ENCODE measurements around the gene SECISBP2L. TPM values are rescaled to one million over a fixed set of nuclear protein-coding genes. Genes with fewer than 3 reads are reported as not detected.

Gene SECISBP2L
- total and polyA plus RNA-seq, 2 experiments from 2014 or later = 18.6 to 28.3 TPM

DNA sequence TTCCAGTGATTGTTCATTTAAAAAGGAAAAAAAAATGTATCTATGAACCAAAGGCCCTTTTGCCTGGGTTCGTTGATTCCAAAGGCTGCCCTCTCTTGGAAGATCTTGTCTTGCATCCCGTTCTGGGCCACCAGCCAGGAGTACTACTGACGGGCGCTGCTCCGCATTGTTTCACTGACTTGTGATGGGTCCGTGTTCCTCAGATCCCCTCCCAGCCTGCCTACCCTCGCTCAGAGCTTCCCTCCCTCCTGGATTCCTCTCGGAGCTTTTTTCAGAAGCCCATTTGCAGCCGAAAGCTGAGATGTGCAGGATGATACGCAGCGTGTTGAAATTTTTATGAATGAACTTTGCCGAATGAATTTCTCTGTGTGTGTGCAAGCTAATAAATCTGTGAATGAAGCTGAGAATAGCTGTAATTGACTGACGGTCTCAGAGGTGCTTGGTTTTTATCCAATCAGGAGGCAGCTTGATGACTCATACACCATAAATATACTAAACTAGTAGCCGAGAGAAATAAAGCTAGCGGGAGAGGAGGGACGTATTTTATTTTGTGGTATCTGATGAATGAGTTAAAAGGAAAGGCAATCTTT lies 82.6 kb downstream of the SECISBP2L start, which contains the start of gene SHC4:
Gene SHC4 (minus strand): TSS at position 396 of the 590 bp plus-strand sequence. CDS start 904 bp downstream, outside the sequence.
- Histone ChIP-seq H3K36me3 (ENCODE audit: insufficient read depth) (no peaks in the 10 kb centered on the region), H4K20me1 (replicated peaks; ENCODE audit: insufficient read depth) (no peaks in the 10 kb centered on the region), H3K27me3 (ENCODE audit: insufficient read depth) (peaks cover 31% of the 10 kb centered on the region), H3F3A (replicated peaks; ENCODE audit: low read depth) (no peaks in the 10 kb centered on the region), H3K27ac (ENCODE audit: low read depth) (no peak within 1 kb of the TSS), H2AFZ (peak within 1 kb of the TSS; percentile 88), H3K9me2 (ENCODE audit: insufficient read depth) (no peaks in the 10 kb centered on the region), H3K79me2 (replicated peaks; ENCODE audit: insufficient read depth) (no peaks in the 10 kb centered on the region), H3K4me2 (peak within 1 kb of the TSS; percentile 72), H3K4me1 (ENCODE audit: insufficient read depth) (peaks cover 6% of the 10 kb centered on the region; the same call in 1 of the 2 replicates), H3K4me3 (peak within 1 kb of the TSS; percentile 56)
- DNase-seq (ENCODE audit: low spot score) (peak; percentile 80), ATAC-seq (peak; percentile 91)
- no peak for TF ChIP-seq ZNF331 (CRISPR knock-in tag; IDR thresholded peaks at IDR 0.05; ENCODE audit: low read depth)
- TF ChIP-seq, protein P1, sequence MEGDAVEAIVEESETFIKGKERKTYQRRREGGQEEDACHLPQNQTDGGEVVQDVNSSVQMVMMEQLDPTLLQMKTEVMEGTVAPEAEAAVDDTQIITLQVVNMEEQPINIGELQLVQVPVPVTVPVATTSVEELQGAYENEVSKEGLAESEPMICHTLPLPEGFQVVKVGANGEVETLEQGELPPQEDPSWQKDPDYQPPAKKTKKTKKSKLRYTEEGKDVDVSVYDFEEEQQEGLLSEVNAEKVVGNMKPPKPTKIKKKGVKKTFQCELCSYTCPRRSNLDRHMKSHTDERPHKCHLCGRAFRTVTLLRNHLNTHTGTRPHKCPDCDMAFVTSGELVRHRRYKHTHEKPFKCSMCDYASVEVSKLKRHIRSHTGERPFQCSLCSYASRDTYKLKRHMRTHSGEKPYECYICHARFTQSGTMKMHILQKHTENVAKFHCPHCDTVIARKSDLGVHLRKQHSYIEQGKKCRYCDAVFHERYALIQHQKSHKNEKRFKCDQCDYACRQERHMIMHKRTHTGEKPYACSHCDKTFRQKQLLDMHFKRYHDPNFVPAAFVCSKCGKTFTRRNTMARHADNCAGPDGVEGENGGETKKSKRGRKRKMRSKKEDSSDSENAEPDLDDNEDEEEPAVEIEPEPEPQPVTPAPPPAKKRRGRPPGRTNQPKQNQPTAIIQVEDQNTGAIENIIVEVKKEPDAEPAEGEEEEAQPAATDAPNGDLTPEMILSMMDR (conservative IDR thresholded peaks at IDR 0.05; ENCODE audit: low read depth in 2 of 2) = 0 out of 4 replicates have a peak, but pooled peaks of 1 of the 2 experiments have one; percentile 6
- no peaks in the 10 kb centered on the region for H3K9me3 Mint-ChIP-seq
- no peak within 1 kb of the TSS for H3K27ac Mint-ChIP-seq
- peaks cover 12% of the 10 kb centered on the region; the same call in 2 of the 3 replicates for H3K4me1 Mint-ChIP-seq
- H3K27me3 Mint-ChIP-seq (ENCODE audit: insufficient read depth, low read depth, poor library complexity) = peaks cover 27% of the 10 kb centered on the region
- no peaks in the 10 kb centered on the region for H3K36me3 Mint-ChIP-seq (ENCODE audit: low read depth)
- peak within 1 kb of the TSS; percentile 80 for H3K4me3 Mint-ChIP-seq

DNA sequence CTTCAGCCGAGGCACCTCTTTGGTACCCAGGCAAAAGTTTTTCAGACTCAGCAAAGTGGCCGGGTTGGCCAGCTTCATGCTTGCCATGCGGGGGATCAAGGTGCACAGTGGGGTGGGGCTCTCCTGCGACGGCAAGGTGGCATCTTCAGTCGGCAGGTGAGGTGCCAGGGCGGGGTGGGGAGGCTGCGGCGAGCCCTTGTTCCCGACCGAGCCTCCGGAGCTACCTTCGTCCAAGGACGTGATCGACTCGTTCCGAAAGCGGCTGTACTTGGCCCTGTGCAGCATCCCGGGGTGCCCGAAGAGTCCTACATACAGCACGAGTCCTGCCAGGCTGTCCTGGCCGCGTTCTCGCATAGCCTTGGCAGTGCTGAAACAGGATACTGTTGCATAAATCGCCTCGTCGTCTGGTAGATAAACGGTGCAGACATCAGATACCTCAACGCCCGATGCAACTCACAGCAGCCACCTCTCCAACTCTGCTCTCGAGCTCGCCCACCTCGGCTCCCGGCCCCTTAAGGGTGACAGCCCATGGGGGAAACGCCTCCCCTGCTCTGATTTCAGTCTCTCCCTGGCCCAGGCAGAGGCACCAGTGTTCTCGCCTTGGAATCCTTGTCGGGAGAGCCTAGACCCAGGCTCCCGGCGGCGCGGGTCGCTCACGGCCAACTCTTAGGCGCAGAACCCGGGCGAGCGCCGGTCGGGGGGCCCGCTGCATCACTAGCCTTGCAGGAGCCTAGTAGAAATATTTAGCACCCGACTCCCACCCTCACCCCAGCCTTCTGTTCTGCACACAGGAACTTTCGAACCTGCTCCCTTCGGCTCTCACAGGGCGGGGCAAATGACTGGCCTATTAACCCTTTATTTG lies 83.4 kb downstream of the SECISBP2L start:
- Mint-ChIP-seq H3K27me3 (ENCODE audit: insufficient read depth, low read depth, poor library complexity) (peaks cover 27% of the 10 kb centered on the region), H3K27ac (no peak overlapping the region), H3K36me3 (ENCODE audit: low read depth) (no peaks in the 10 kb centered on the region), H3K4me3 (peak overlapping the region; percentile 80), H3K4me1 (peaks cover 12% of the 10 kb centered on the region; the same call in 2 of the 3 replicates), H3K9me3 (no peaks in the 10 kb centered on the region)
- DNase-seq (ENCODE audit: low spot score) (peak; percentile 67), ATAC-seq (peak; percentile 83)
- Histone ChIP-seq H3K27me3 (ENCODE audit: insufficient read depth) (peaks cover 31% of the 10 kb centered on the region), H3K4me1 (ENCODE audit: insufficient read depth) (peaks cover 6% of the 10 kb centered on the region; the same call in 1 of the 2 replicates), H3F3A (replicated peaks; ENCODE audit: low read depth) (no peaks in the 10 kb centered on the region), H3K4me2 (peak overlapping the region; percentile 72), H3K27ac (ENCODE audit: low read depth) (no peak overlapping the region), H2AFZ (peak overlapping the region; percentile 88), H3K9me2 (ENCODE audit: insufficient read depth) (no peaks in the 10 kb centered on the region), H4K20me1 (replicated peaks; ENCODE audit: insufficient read depth) (no peaks in the 10 kb centered on the region), H3K4me3 (peak overlapping the region; percentile 56), H3K79me2 (replicated peaks; ENCODE audit: insufficient read depth) (no peaks in the 10 kb centered on the region), H3K36me3 (ENCODE audit: insufficient read depth) (no peaks in the 10 kb centered on the region)
- no peak for TF ChIP-seq ZNF114 (CRISPR knock-in tag; IDR thresholded peaks at IDR 0.05)
- TF ChIP-seq NANOG (IDR thresholded peaks at IDR 0.05; ENCODE audit: borderline replicate concordance) = no peak
- TF ChIP-seq, protein P1 (conservative IDR thresholded peaks at IDR 0.05; ENCODE audit: low read depth in 2 of 2) = 0 out of 4 replicates have a peak, but pooled peaks of 1 of the 2 experiments have one; percentile 11
